Activated CD4-positive, alpha-beta T cell treated with anti-CD3 and anti-CD28 coated beads, Interleukin-2, amount 10 ng/mL, durations not matched to agents 7 days and 5 days (primary cell): ENCODE data around the gene CCDC192. TPM values are rescaled to one million over a fixed set of nuclear protein-coding genes. Genes with fewer than 3 reads are reported as not detected.
"Not testable (repeated sequence)": the region's sequence is repeated elsewhere in the genome, so short reads cannot be mapped to it uniquely, and the experiment has no call there.

Experiments used
- CTCF ChIA-PET: fragments of 350-600 bp; sonication (Branson Sonifier 250); formaldehyde crosslinking; loops from one replicate; lab custom pipeline; 2021; ENCODE audit warnings: antibody characterized with exemption; lab: Charles Lee
- POLR2A ChIA-PET: fragments of 350-600 bp; sonication (Branson Sonifier 250); formaldehyde crosslinking; loops from one replicate; lab custom pipeline; 2021; ENCODE audit warnings: antibody characterized with exemption; lab: Charles Lee
- DNase-seq: peaks from one replicate; pipeline ENCODE4 v3.0.0-alpha.2; 2020
- H3K27ac Mint-ChIP-seq: one replicate; pipeline ENCODE4 v1.8.0; 2021; ENCODE audit warnings: mild to moderate bottlenecking, moderate library complexity, mixed read lengths
- H3K27me3 Mint-ChIP-seq: one replicate; pipeline ENCODE4 v1.8.0; 2021; ENCODE audit warnings: mixed read lengths
- H3K36me3 Mint-ChIP-seq: one replicate; pipeline ENCODE4 v1.8.0; 2021; ENCODE audit warnings: low read depth, mixed read lengths
- H3K4me1 Mint-ChIP-seq: one replicate; pipeline ENCODE4 v1.8.0; 2021; ENCODE audit warnings: mixed read lengths
- H3K4me3 Mint-ChIP-seq: one replicate; pipeline ENCODE4 v1.8.0; 2021; ENCODE audit warnings: mild to moderate bottlenecking, moderate library complexity, mixed read lengths
- H3K9me3 Mint-ChIP-seq: one replicate; pipeline ENCODE4 v1.8.0; 2021; ENCODE audit warnings: mixed read lengths
- total RNA-seq, 2 experiments: library from RNA; stranded (reverse); gene quantifications; one replicate each; pipeline ENCODE4 v1.2.3, GENCODE V29; 2021

CCDC192 gene
- not detected for total RNA-seq

GRCh38 chr5:127702926-127703561 lies at the start of gene CCDC192:
Gene CCDC192 (plus strand): TSS chr5:127703391. CDS start chr5:127703446, 55 bp downstream.
- DNase-seq: no peak
- ChIA-PET CTCF (no interaction called here), POLR2A (interaction anchor here (0.6 kb wide), 1 partner anchor 38 kb away, joined by 3 read pairs; no protein-coding TSS in a partner anchor)
- Mint-ChIP-seq H3K27me3 (no peaks in the 10 kb centered on the region), H3K27ac (no peak within 1 kb of the TSS), H3K4me3 (no peak within 1 kb of the TSS), H3K4me1 (no peaks in the 10 kb centered on the region), H3K9me3 (no peaks in the 10 kb centered on the region), H3K36me3 (no peaks in the 10 kb centered on the region)

GRCh38 chr5:127656825-127657224 lies 46.4 kb upstream of the CCDC192 start:
- no peaks in the 10 kb centered on the region for H3K9me3 Mint-ChIP-seq
- DNase-seq: no peak
- H3K27ac Mint-ChIP-seq: no peak overlapping the region
- peaks cover 5% of the 10 kb centered on the region for H3K27me3 Mint-ChIP-seq
- no peak overlapping the region for H3K4me3 Mint-ChIP-seq
- ChIA-PET POLR2A (no interaction called here), CTCF (no interaction called here)
- no peaks in the 10 kb centered on the region for H3K4me1 Mint-ChIP-seq
- H3K36me3 Mint-ChIP-seq: no peaks in the 10 kb centered on the region

- no peak for DNase-seq
- ChIA-PET CTCF (no interaction called here), POLR2A (no interaction called here)
- Mint-ChIP-seq H3K27ac (no peak overlapping the region), H3K27me3 (peaks cover 3% of the 10 kb centered on the region), H3K4me1 (no peaks in the 10 kb centered on the region), H3K4me3 (no peak overlapping the region), H3K36me3 (no peaks in the 10 kb centered on the region), H3K9me3 (no peaks in the 10 kb centered on the region)
Measured at GRCh38 chr5:127660047-127660733, 43.0 kb upstream of the CCDC192 start.

- H3K4me3 Mint-ChIP-seq: no peak overlapping the region
- peaks cover 3% of the 10 kb centered on the region for H3K27me3 Mint-ChIP-seq
- DNase-seq: no peak
- no peaks in the 10 kb centered on the region for H3K36me3 Mint-ChIP-seq
- POLR2A ChIA-PET: no interaction called here
- no peaks in the 10 kb centered on the region for H3K9me3 Mint-ChIP-seq
- no peak overlapping the region for H3K27ac Mint-ChIP-seq
- H3K4me1 Mint-ChIP-seq: no peaks in the 10 kb centered on the region
- CTCF ChIA-PET: no interaction called here
Measured at GRCh38 chr5:127664093-127664492, 39.1 kb upstream of the CCDC192 start.

- ChIA-PET CTCF (no interaction called here), POLR2A (no interaction called here)
- H3K27me3 Mint-ChIP-seq: peaks cover 3% of the 10 kb centered on the region
- H3K4me1 Mint-ChIP-seq: no peaks in the 10 kb centered on the region
- H3K9me3 Mint-ChIP-seq: no peaks in the 10 kb centered on the region
- DNase-seq: no peak
- no peaks in the 10 kb centered on the region for H3K36me3 Mint-ChIP-seq
- no peak overlapping the region for H3K27ac Mint-ChIP-seq
- H3K4me3 Mint-ChIP-seq: no peak overlapping the region
Measured at GRCh38 chr5:127665641-127666040, 37.5 kb upstream of the CCDC192 start.

- POLR2A ChIA-PET: no interaction called here
- H3K9me3 Mint-ChIP-seq: no peaks in the 10 kb centered on the region
- H3K36me3 Mint-ChIP-seq: no peaks in the 10 kb centered on the region
- H3K27me3 Mint-ChIP-seq: peaks cover 3% of the 10 kb centered on the region
- H3K27ac Mint-ChIP-seq: no peak overlapping the region
- CTCF ChIA-PET: no interaction called here
- no peak for DNase-seq
- no peak overlapping the region for H3K4me3 Mint-ChIP-seq
- no peaks in the 10 kb centered on the region for H3K4me1 Mint-ChIP-seq
Measured at GRCh38 chr5:127666043-127666716, 37.0 kb upstream of the CCDC192 start.

- DNase-seq: no peak
- Mint-ChIP-seq H3K4me3 (no peak overlapping the region), H3K27me3 (peaks cover 3% of the 10 kb centered on the region), H3K9me3 (no peaks in the 10 kb centered on the region), H3K27ac (no peak overlapping the region), H3K36me3 (no peaks in the 10 kb centered on the region), H3K4me1 (no peaks in the 10 kb centered on the region)
- ChIA-PET POLR2A (no interaction called here), CTCF (interaction anchor here (1.1 kb wide), 1 partner anchor 12 kb away, joined by 3 read pairs; no protein-coding TSS in a partner anchor)
Measured at GRCh38 chr5:127667926-127668325, 35.3 kb upstream of the CCDC192 start.

- Mint-ChIP-seq H3K9me3 (no peaks in the 10 kb centered on the region), H3K4me3 (no peak overlapping the region), H3K27me3 (peaks cover 3% of the 10 kb centered on the region), H3K36me3 (no peaks in the 10 kb centered on the region), H3K27ac (no peak overlapping the region), H3K4me1 (no peaks in the 10 kb centered on the region)
- ChIA-PET CTCF (no interaction called here), POLR2A (no interaction called here)
- DNase-seq: no peak
Measured at GRCh38 chr5:127671218-127671617, 32.0 kb upstream of the CCDC192 start.

GRCh38 chr5:127673117-127673800 lies 29.9 kb upstream of the CCDC192 start:
- no peak overlapping the region for H3K4me3 Mint-ChIP-seq
- H3K27me3 Mint-ChIP-seq: no peaks in the 10 kb centered on the region
- POLR2A ChIA-PET: no interaction called here
- no peak overlapping the region for H3K27ac Mint-ChIP-seq
- CTCF ChIA-PET: no interaction called here
- no peak for DNase-seq
- no peaks in the 10 kb centered on the region for H3K4me1 Mint-ChIP-seq
- H3K9me3 Mint-ChIP-seq: no peaks in the 10 kb centered on the region
- H3K36me3 Mint-ChIP-seq: no peaks in the 10 kb centered on the region

GRCh38 chr5:127676951-127677350 lies 26.2 kb upstream of the CCDC192 start:
- H3K36me3 Mint-ChIP-seq, H3K27me3 Mint-ChIP-seq, H3K4me3 Mint-ChIP-seq, POLR2A ChIA-PET, H3K4me1 Mint-ChIP-seq, DNase-seq, CTCF ChIA-PET, H3K27ac Mint-ChIP-seq, H3K9me3 Mint-ChIP-seq: not testable (repeated sequence)

GRCh38 chr5:127679691-127680330 lies 23.4 kb upstream of the CCDC192 start:
- H3K9me3 Mint-ChIP-seq, H3K4me3 Mint-ChIP-seq, CTCF ChIA-PET, H3K36me3 Mint-ChIP-seq, DNase-seq, H3K4me1 Mint-ChIP-seq, H3K27ac Mint-ChIP-seq, H3K27me3 Mint-ChIP-seq, POLR2A ChIA-PET: not testable (repeated sequence)

- POLR2A ChIA-PET: no interaction called here
Measured at GRCh38 chr5:127680595-127680994, 22.6 kb upstream of the CCDC192 start.

More at GRCh38 chr5:127680595-127680994, 22.6 kb upstream of the CCDC192 start:
- CTCF ChIA-PET: no interaction called here
- no peaks in the 10 kb centered on the region for H3K27me3 Mint-ChIP-seq
- H3K36me3 Mint-ChIP-seq: no peaks in the 10 kb centered on the region
- no peak overlapping the region for H3K27ac Mint-ChIP-seq
- no peak for DNase-seq
- no peaks in the 10 kb centered on the region for H3K9me3 Mint-ChIP-seq
- no peaks in the 10 kb centered on the region for H3K4me1 Mint-ChIP-seq
- H3K4me3 Mint-ChIP-seq: no peak overlapping the region
